T-cell (primary cell): ENCODE measurements around the gene SF3A1. TPM values are rescaled to one million over a fixed set of nuclear protein-coding genes. Genes with fewer than 3 reads are reported as not detected.

Experiments used
- ATAC-seq, 4 experiments: fragments of 200-7000 bp in 3 of 4; fragments of 150-1000 bp in 1 of 4; cut with Tn5 transposase; replicated peaks in 1 of 4; 1 replicate in 3 of 4; 2 replicates in 1 of 4; pipeline ENCODE4 v1.10.0; 2021; ENCODE audit warnings: moderate library complexity in 3 of 4, mild to moderate bottlenecking in 2 of 4, moderate number of reproducible peaks in 1 of 4
- CTCF ChIA-PET, 2 donors: fragments of 300-600 bp; sonication (Branson Sonifier 250); formaldehyde crosslinking; loops; one replicate each; lab custom pipeline; 2022; ENCODE audit warnings: antibody characterized with exemption in 2 of 2; lab: Charles Lee
- POLR2A ChIA-PET, 2 donors: fragments of 300-600 bp; sonication (Branson Sonifier 250); formaldehyde crosslinking; loops; one replicate each; lab custom pipeline; 2022; ENCODE audit warnings: antibody characterized with exemption in 2 of 2; lab: Charles Lee
- DNase-seq, 35 experiments: peaks; one replicate each; pipeline versions ENCODE4 v3.0.0 to v3.0.0-alpha.2; 2013 to 2023
- H3K27ac ChIP-seq: one replicate; pipeline ENCODE4 v1.5.1; 2013; ENCODE audit warnings: low read length
- H3K27me3 ChIP-seq, 2 experiments: replicated peaks in 1 of 2; 1 replicate in 1 of 2; 2 replicates in 1 of 2; pipeline versions ENCODE4 v1.6.1 to v1.7.0; 2013; ENCODE audit warnings: low read length in 1 of 2, mixed read lengths in 1 of 2; ENCODE audit not compliant: control insufficient read depth in 2 of 2, insufficient read depth in 2 of 2; ENCODE audit errors: extremely low read depth in 1 of 2
- H3K36me3 ChIP-seq, 2 donors: 1 replicate in 1 of 2; 2 replicates in 1 of 2; pipeline versions ENCODE4 v1.6.1 to v1.7.0; 2013; ENCODE audit warnings: low read length in 1 of 2; ENCODE audit not compliant: control insufficient read depth in 2 of 2, insufficient read depth in 1 of 2; ENCODE audit errors: extremely low read depth in 1 of 2
- H3K4me1 ChIP-seq, 2 experiments: 1 replicate in 1 of 2; 2 replicates in 1 of 2; pipeline versions ENCODE4 v1.6.1 to v1.7.0; 2013; ENCODE audit warnings: low read length in 2 of 2, mixed read lengths in 1 of 2; ENCODE audit not compliant: insufficient read depth in 2 of 2, control insufficient read depth in 1 of 2; ENCODE audit errors: extremely low read depth in 1 of 2
- H3K4me3 ChIP-seq, 2 donors: 1 replicate in 1 of 2; 2 replicates in 1 of 2; pipeline versions ENCODE4 v1.5.1 to v1.7.0; 2013; ENCODE audit warnings: mild to moderate bottlenecking in 2 of 2, low read length in 1 of 2, moderate library complexity in 1 of 2; ENCODE audit not compliant: control insufficient read depth in 1 of 2; ENCODE audit errors: extremely low read depth in 1 of 2
- H3K9me3 ChIP-seq: 2 replicates; pipeline ENCODE4 v1.7.0; 2013
- H3K27ac Mint-ChIP-seq, 2 donors: one replicate each; pipeline ENCODE4 v1.8.0; 2020 to 2021; ENCODE audit warnings: mild to moderate bottlenecking in 2 of 2, mixed read lengths in 2 of 2
- H3K27me3 Mint-ChIP-seq, 2 donors: one replicate each; pipeline ENCODE4 v1.8.0; 2021 to 2022; ENCODE audit warnings: mixed read lengths in 2 of 2
- H3K36me3 Mint-ChIP-seq: one replicate; pipeline ENCODE4 v1.8.0; 2021; ENCODE audit warnings: mixed read lengths
- H3K4me1 Mint-ChIP-seq, 3 donors: one replicate each; pipeline ENCODE4 v1.8.0; 2020 to 2022; ENCODE audit warnings: mixed read lengths in 3 of 3, mild to moderate bottlenecking in 1 of 3
- H3K4me3 Mint-ChIP-seq, 3 donors: one replicate each; pipeline ENCODE4 v1.8.0; 2020 to 2022; ENCODE audit warnings: mild to moderate bottlenecking in 3 of 3, mixed read lengths in 3 of 3, moderate library complexity in 3 of 3
- H3K9me3 Mint-ChIP-seq, 3 donors: one replicate each; pipeline ENCODE4 v1.8.0; 2020 to 2022; ENCODE audit warnings: mixed read lengths in 3 of 3
- WGBS: methylation state at CpG from one replicate; pipeline ENCODE4 v1.1.5; 2013; ENCODE audit warnings: missing lambda C conversion rate; ENCODE audit not compliant: insufficient coverage; 5-methylcytosine and 5-hydroxymethylcytosine counted together
- total RNA-seq, 35 experiments: library from RNA in 6 of 35; stranded (reverse) in 6 of 35; fragments of 120-200 nt in 1 of 35; gene quantifications; one replicate each; pipeline versions ENCODE4 v1.2.1 to v1.2.4 and lab custom pipeline; 2013 to 2026

Gene SF3A1
- total RNA-seq, 5 donors from 2014 or later (not counting 1 experiment from before 2014, with no cell fraction given): 272 to 323 (median 292) TPM

GRCh38 chr22:30382340-30382739, 25.6 kb upstream of the SF3A1 start:
- DNase-seq (no peak), ATAC-seq (no peak)
- Mint-ChIP-seq H3K4me3 (no peak overlapping the region), H3K27ac (no peak overlapping the region), H3K4me1 (peaks cover 3 to 9% (median 6%) of the 10 kb centered on the region in 3 donors), H3K9me3 (no peaks in the 10 kb centered on the region), H3K36me3 (no peaks in the 10 kb centered on the region), H3K27me3 (no peaks in the 10 kb centered on the region)
- Histone ChIP-seq H3K4me1 (peaks cover 0 to 10% of the 10 kb centered on the region in 2 experiments), H3K27me3 (peaks cover 0 to 4% of the 10 kb centered on the region in 2 experiments), H3K27ac (no peak overlapping the region), H3K9me3 (no peaks in the 10 kb centered on the region), H3K36me3 (no peaks in the 10 kb centered on the region), H3K4me3 (no peak overlapping the region)
- 90% methylated on average over 3 of the region's 5 CpGs for WGBS
- POLR2A ChIA-PET: interaction anchor here in 1 of 2 donors (0.5 kb wide), 1 partner anchor 105 kb away, joined by 4 read pairs; no protein-coding TSS in a partner anchor
- CTCF ChIA-PET: interaction anchor here (0.6 to 2.1 kb wide), 7 partner anchors 15 to 725 kb away, joined by 3 to 9 read pairs (median 4); partner anchors contain the start of gene SELENOM (in 1 of the 2)

- peak in 1 of 4 experiments; percentile 39 for ATAC-seq
- Histone ChIP-seq H3K4me3 (no peak overlapping the region), H3K36me3 (no peaks in the 10 kb centered on the region), H3K4me1 (peaks cover 0 to 3% of the 10 kb centered on the region in 2 experiments), H3K9me3 (no peaks in the 10 kb centered on the region), H3K27ac (no peak overlapping the region), H3K27me3 (peaks cover 0 to 4% of the 10 kb centered on the region in 2 experiments)
- peaks cover 3% of the 10 kb centered on the region in 3 donors for H3K4me1 Mint-ChIP-seq
- H3K9me3 Mint-ChIP-seq: no peaks in the 10 kb centered on the region
- ChIA-PET CTCF (interaction anchor here in 1 of 2 donors (2.1 kb wide), 1 partner anchor 93 kb away, joined by 9 read pairs; no protein-coding TSS in a partner anchor), POLR2A (no interaction called here)
- H3K27ac Mint-ChIP-seq: no peak overlapping the region
- no peak for DNase-seq
- WGBS: 66% methylated on average over 10 of the region's 12 CpGs
- no peaks in the 10 kb centered on the region for H3K27me3 Mint-ChIP-seq
- no peak overlapping the region for H3K4me3 Mint-ChIP-seq
- no peaks in the 10 kb centered on the region for H3K36me3 Mint-ChIP-seq
Measured at GRCh38 chr22:30381264-30381663, 24.6 kb upstream of the SF3A1 start.

GRCh38 chr22:30380011-30380410, 23.3 kb upstream of the SF3A1 start:
- 96% methylated on average over 18 of the region's 20 CpGs for WGBS

GRCh38 chr22:30375312-30375849, 18.7 kb upstream of the SF3A1 start:
- H3K27me3 ChIP-seq: no peaks in the 10 kb centered on the region
- H3K9me3 ChIP-seq: no peaks in the 10 kb centered on the region
- Mint-ChIP-seq H3K4me3 (no peak overlapping the region), H3K27ac (no peak overlapping the region), H3K9me3 (no peaks in the 10 kb centered on the region), H3K27me3 (no peaks in the 10 kb centered on the region), H3K36me3 (no peaks in the 10 kb centered on the region), H3K4me1 (no peaks in the 10 kb centered on the region)
- POLR2A ChIA-PET: interaction anchor here (0.5 kb wide), 2 partner anchors 18 to 49 kb away, joined by 3 to 8 read pairs; no protein-coding TSS in a partner anchor
- no peaks in the 10 kb centered on the region for H3K4me1 ChIP-seq
- DNase-seq (no peak), ATAC-seq (no peak)
- no peak overlapping the region for H3K4me3 ChIP-seq
- 92% methylated on average over 13 of the region's 13 CpGs for WGBS
- H3K36me3 ChIP-seq: no peaks in the 10 kb centered on the region
- CTCF ChIA-PET: interaction anchor here in 1 of 2 donors (1.2 kb wide), 1 partner anchor 16 kb away, joined by 3 read pairs; no protein-coding TSS in a partner anchor
- no peak overlapping the region for H3K27ac ChIP-seq

More at GRCh38 chr22:30380011-30380410, 23.3 kb upstream of the SF3A1 start:
- Histone ChIP-seq H3K4me1 (no peaks in the 10 kb centered on the region), H3K27ac (no peak overlapping the region), H3K4me3 (no peak overlapping the region), H3K27me3 (peaks cover 0 to 4% of the 10 kb centered on the region in 2 experiments), H3K36me3 (no peaks in the 10 kb centered on the region), H3K9me3 (no peaks in the 10 kb centered on the region)
- Mint-ChIP-seq H3K9me3 (no peaks in the 10 kb centered on the region), H3K36me3 (no peaks in the 10 kb centered on the region), H3K4me3 (no peak overlapping the region), H3K4me1 (no peaks in the 10 kb centered on the region), H3K27me3 (no peaks in the 10 kb centered on the region), H3K27ac (no peak overlapping the region)
- CTCF ChIA-PET: no interaction called here
- POLR2A ChIA-PET: interaction anchor here in 1 of 2 donors (0.6 kb wide), 1 partner anchor 20 kb away, joined by 8 read pairs; no protein-coding TSS in a partner anchor
- DNase-seq (no peak), ATAC-seq (no peak)

GRCh38 chr22:30373331-30374325, 16.9 kb upstream of the SF3A1 start:
- no peak for DNase-seq
- H3K27ac Mint-ChIP-seq: no peak overlapping the region
- H3K4me1 Mint-ChIP-seq: no peaks in the 10 kb centered on the region
- no peaks in the 10 kb centered on the region for H3K9me3 Mint-ChIP-seq
- Histone ChIP-seq H3K27ac (no peak overlapping the region), H3K27me3 (no peaks in the 10 kb centered on the region), H3K9me3 (no peaks in the 10 kb centered on the region), H3K36me3 (no peaks in the 10 kb centered on the region), H3K4me1 (no peaks in the 10 kb centered on the region), H3K4me3 (no peak overlapping the region)
- no peaks in the 10 kb centered on the region for H3K36me3 Mint-ChIP-seq
- CTCF ChIA-PET: no interaction called here
- 90% methylated on average over 33 of the region's 33 CpGs for WGBS
- H3K4me3 Mint-ChIP-seq: no peak overlapping the region
- POLR2A ChIA-PET: no interaction called here
- no peaks in the 10 kb centered on the region for H3K27me3 Mint-ChIP-seq
- ATAC-seq: no peak

- Mint-ChIP-seq H3K27me3 (no peaks in the 10 kb centered on the region), H3K4me3 (no peak overlapping the region), H3K4me1 (no peaks in the 10 kb centered on the region), H3K36me3 (no peaks in the 10 kb centered on the region), H3K9me3 (no peaks in the 10 kb centered on the region), H3K27ac (no peak overlapping the region)
- H3K36me3 ChIP-seq: no peaks in the 10 kb centered on the region
- H3K27me3 ChIP-seq: no peaks in the 10 kb centered on the region
- no peaks in the 10 kb centered on the region for H3K9me3 ChIP-seq
- no peaks in the 10 kb centered on the region for H3K4me1 ChIP-seq
- WGBS: 94% methylated on average over 5 of the region's 8 CpGs
- CTCF ChIA-PET: no interaction called here
- ATAC-seq: no peak
- no peak overlapping the region for H3K4me3 ChIP-seq
- no peak for DNase-seq
- no peak overlapping the region for H3K27ac ChIP-seq
- POLR2A ChIA-PET: no interaction called here
Measured at GRCh38 chr22:30372915-30373314, 16.2 kb upstream of the SF3A1 start.
